ENCODE results near the gene PTPRN2. TPM values are rescaled to one million over a fixed set of nuclear protein-coding genes. Genes with fewer than 3 reads are reported as not detected.

PTPRN2 gene
- polyA plus RNA-seq, 1 of the 3 experiments (the other 2 are of a cell fraction): 4.0 TPM

DNA sequence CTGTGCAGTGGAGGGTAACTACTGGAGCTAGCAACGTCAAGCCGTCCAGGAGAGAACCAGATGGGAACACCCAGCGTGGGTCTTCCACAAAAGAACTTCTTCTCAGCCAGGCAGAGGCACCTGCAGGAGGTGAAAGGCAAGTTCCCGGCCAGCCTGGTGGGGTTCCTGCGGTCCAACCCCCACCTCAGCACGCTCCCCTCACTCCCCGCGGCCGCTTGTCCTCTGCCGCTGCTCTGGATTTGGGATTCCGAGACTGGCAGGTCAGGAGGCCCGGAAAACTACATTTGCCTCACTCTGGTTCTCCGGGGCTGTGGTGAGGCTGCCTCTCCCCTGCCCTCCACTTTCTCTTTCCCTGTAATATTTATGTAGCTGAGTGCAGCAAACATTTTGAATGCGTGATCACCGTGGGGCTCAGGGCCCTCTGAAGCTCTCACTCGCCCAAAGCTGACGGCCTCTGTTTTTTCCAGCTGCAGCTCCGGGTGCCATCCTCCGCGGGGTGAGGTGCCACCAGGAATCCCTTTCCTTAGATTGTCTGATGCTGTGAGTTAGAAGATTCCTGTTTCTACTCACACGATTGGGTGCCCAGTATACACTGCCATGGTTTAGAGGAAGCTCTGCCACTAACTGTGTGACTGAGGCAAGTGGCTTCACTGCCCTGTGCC lies 884.0 kb downstream of the PTPRN2 start:
- Histone ChIP-seq H4K20me1 (ENCODE audit: insufficient read depth) (no peaks in the 10 kb centered on the region), H2AFZ (ENCODE audit: low read depth) (no peak overlapping the region), H3F3A (replicated peaks; ENCODE audit: insufficient read depth) (no peaks in the 10 kb centered on the region), H3K27me3 (ENCODE audit: insufficient read depth) (peaks cover 5% of the 10 kb centered on the region; the same call in 1 of the 2 replicates), H3K9me2 (no peaks in the 10 kb centered on the region), H3K36me3 (replicated peaks in 1 of 2; ENCODE audit: control insufficient read depth in 1 of 2, insufficient read depth in 2 of 2, low read length in 1 of 2) (no peaks in the 10 kb centered on the region), H3K4me2 (no peak overlapping the region), H3K4me1 (ENCODE audit: control insufficient read depth in 1 of 2, insufficient read depth in 2 of 2, low read depth in 1 of 2, low read length in 1 of 2) (peaks cover 0 to 31% of the 10 kb centered on the region in 2 experiments; a peak in 1 of 4 replicates), H3K4me3 (ENCODE audit: low read depth in 2 of 2, low read length in 1 of 2) (no peak overlapping the region), H3K79me2 (ENCODE audit: insufficient read depth) (no peaks in the 10 kb centered on the region), H3K27ac (ENCODE audit: low read depth in 2 of 2, low read length in 1 of 2) (no peak overlapping the region), H3K9ac (no peak overlapping the region), H3K9me3 (no peaks in the 10 kb centered on the region)
- CTCF ChIA-PET: interaction anchor here (0.6 to 1.3 kb wide), 3 partner anchors 13 to 17 kb away, joined by 3 to 8 read pairs (median 4); no protein-coding TSS in a partner anchor
- TF ChIP-seq, protein P1, sequence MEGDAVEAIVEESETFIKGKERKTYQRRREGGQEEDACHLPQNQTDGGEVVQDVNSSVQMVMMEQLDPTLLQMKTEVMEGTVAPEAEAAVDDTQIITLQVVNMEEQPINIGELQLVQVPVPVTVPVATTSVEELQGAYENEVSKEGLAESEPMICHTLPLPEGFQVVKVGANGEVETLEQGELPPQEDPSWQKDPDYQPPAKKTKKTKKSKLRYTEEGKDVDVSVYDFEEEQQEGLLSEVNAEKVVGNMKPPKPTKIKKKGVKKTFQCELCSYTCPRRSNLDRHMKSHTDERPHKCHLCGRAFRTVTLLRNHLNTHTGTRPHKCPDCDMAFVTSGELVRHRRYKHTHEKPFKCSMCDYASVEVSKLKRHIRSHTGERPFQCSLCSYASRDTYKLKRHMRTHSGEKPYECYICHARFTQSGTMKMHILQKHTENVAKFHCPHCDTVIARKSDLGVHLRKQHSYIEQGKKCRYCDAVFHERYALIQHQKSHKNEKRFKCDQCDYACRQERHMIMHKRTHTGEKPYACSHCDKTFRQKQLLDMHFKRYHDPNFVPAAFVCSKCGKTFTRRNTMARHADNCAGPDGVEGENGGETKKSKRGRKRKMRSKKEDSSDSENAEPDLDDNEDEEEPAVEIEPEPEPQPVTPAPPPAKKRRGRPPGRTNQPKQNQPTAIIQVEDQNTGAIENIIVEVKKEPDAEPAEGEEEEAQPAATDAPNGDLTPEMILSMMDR (IDR thresholded peaks at IDR 0.05): no peak
- DNase-seq: no peak
- POLR2A ChIA-PET: interaction anchor here (0.6 to 1.1 kb wide), 2 partner anchors 14 to 302 kb away, joined by 3 read pairs; no protein-coding TSS in a partner anchor
- WGBS (ENCODE audit: low lambda C conversion rate): 58% methylated on average over 13 of the region's 21 CpGs

DNA sequence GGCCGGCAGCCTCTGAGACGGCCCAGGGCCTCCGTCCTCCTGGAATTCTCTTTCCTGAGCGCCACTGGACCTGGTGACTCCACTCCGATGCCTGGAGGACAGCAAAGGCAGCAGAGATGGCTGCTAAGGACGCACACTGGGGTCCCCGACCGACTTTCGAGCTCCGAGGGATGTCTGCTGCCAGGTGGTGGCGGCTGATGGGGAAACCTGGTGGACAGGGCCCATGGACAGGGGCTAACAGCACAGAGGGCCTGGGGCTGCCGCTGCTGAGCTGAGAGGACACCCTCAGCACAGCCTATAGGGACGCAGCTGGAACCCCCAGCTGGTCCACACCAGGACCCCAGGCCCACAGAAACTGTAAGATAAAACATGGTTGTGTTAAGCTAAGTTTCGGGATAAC lies 884.5 kb downstream of the PTPRN2 start:
- Histone ChIP-seq H3K4me2 (no peak overlapping the region), H3K36me3 (replicated peaks in 1 of 2; ENCODE audit: control insufficient read depth in 1 of 2, insufficient read depth in 2 of 2, low read length in 1 of 2) (no peaks in the 10 kb centered on the region), H3K4me1 (ENCODE audit: control insufficient read depth in 1 of 2, insufficient read depth in 2 of 2, low read depth in 1 of 2, low read length in 1 of 2) (peaks cover 0 to 26% of the 10 kb centered on the region in 2 experiments; a peak in 1 of 4 replicates), H3K9me2 (no peaks in the 10 kb centered on the region), H2AFZ (ENCODE audit: low read depth) (no peak overlapping the region), H4K20me1 (ENCODE audit: insufficient read depth) (no peaks in the 10 kb centered on the region), H3K27ac (ENCODE audit: low read depth in 2 of 2, low read length in 1 of 2) (no peak overlapping the region), H3F3A (replicated peaks; ENCODE audit: insufficient read depth) (no peaks in the 10 kb centered on the region), H3K9me3 (no peaks in the 10 kb centered on the region), H3K4me3 (ENCODE audit: low read depth in 2 of 2, low read length in 1 of 2) (no peak overlapping the region), H3K79me2 (ENCODE audit: insufficient read depth) (no peaks in the 10 kb centered on the region), H3K9ac (no peak overlapping the region), H3K27me3 (ENCODE audit: insufficient read depth) (peaks cover 5% of the 10 kb centered on the region; the same call in 1 of the 2 replicates)
- ChIA-PET POLR2A (interaction anchor here (1.0 to 1.2 kb wide), 3 partner anchors 13 to 50 kb away, joined by 3 to 9 read pairs (median 8); no protein-coding TSS in a partner anchor), CTCF (interaction anchor here (1.0 to 1.3 kb wide), 4 partner anchors 10 to 171 kb away, joined by 3 to 8 read pairs (median 4); no protein-coding TSS in a partner anchor)
- peak; percentile 71 for DNase-seq
- WGBS (ENCODE audit: low lambda C conversion rate): 50% methylated on average over 13 of the region's 14 CpGs
- TF ChIP-seq, protein P1 (IDR thresholded peaks at IDR 0.05): no peak
- no peak for TF ChIP-seq RAD21 (IDR thresholded peaks at IDR 0.05; ENCODE audit: low read length)
- no peak for TF ChIP-seq GABPA (IDR thresholded peaks at IDR 0.05; ENCODE audit: low read depth)
- TF ChIP-seq POLR2AphosphoS5 (IDR thresholded peaks at IDR 0.05; ENCODE audit: low read depth, low read length): no peak
- no peak for TF ChIP-seq TCF12 (IDR thresholded peaks at IDR 0.05)
- TF ChIP-seq TAF1 (IDR thresholded peaks at IDR 0.05; ENCODE audit: borderline replicate concordance, low read depth, low read length): no peak
- TF ChIP-seq EP300 (IDR thresholded peaks at IDR 0.05; ENCODE audit: borderline replicate concordance in 1 of 2, low read depth in 1 of 2, low read length in 1 of 2): no peak
- no peak for TF ChIP-seq NFIC (IDR thresholded peaks at IDR 0.05; ENCODE audit: borderline replicate concordance)
- no peak for TF ChIP-seq YY1 (IDR thresholded peaks at IDR 0.05; ENCODE audit: low read depth)
- TF ChIP-seq FOSL2 (IDR thresholded peaks at IDR 0.05; ENCODE audit: borderline replicate concordance, low read depth): no peak
- no peak for TF ChIP-seq FOXM1 (IDR thresholded peaks at IDR 0.05; ENCODE audit: low read depth)
- TF ChIP-seq, protein P2, sequence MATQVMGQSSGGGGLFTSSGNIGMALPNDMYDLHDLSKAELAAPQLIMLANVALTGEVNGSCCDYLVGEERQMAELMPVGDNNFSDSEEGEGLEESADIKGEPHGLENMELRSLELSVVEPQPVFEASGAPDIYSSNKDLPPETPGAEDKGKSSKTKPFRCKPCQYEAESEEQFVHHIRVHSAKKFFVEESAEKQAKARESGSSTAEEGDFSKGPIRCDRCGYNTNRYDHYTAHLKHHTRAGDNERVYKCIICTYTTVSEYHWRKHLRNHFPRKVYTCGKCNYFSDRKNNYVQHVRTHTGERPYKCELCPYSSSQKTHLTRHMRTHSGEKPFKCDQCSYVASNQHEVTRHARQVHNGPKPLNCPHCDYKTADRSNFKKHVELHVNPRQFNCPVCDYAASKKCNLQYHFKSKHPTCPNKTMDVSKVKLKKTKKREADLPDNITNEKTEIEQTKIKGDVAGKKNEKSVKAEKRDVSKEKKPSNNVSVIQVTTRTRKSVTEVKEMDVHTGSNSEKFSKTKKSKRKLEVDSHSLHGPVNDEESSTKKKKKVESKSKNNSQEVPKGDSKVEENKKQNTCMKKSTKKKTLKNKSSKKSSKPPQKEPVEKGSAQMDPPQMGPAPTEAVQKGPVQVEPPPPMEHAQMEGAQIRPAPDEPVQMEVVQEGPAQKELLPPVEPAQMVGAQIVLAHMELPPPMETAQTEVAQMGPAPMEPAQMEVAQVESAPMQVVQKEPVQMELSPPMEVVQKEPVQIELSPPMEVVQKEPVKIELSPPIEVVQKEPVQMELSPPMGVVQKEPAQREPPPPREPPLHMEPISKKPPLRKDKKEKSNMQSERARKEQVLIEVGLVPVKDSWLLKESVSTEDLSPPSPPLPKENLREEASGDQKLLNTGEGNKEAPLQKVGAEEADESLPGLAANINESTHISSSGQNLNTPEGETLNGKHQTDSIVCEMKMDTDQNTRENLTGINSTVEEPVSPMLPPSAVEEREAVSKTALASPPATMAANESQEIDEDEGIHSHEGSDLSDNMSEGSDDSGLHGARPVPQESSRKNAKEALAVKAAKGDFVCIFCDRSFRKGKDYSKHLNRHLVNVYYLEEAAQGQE (IDR thresholded peaks at IDR 0.05; ENCODE audit: low read depth, low read length): no peak
